Measurements from ENCODE around the gene CACNA1I. TPM values are rescaled to one million over a fixed set of nuclear protein-coding genes. Genes with fewer than 3 reads are reported as not detected.

Gene CACNA1I
- total RNA-seq, 1 donor from 2014 or later, result not detected

DNA sequence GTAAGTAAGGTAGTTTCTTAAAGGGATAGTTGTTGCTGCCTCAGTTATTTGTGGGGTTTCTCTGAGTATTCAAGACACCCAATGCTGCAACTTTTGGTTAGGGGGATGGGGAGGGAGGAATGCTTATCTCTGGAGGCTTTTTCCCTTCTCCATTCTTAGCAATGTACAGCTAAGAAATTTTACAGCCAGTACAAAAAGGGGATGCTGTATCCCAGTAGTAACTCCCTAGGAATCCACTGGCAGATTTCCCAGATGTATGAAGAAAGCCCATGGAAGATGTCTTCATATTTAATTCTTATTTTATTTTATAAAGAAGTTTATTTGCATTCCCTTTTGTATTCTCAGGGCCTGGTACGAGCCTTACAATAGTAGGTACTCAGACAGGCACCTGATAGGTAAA lies 168.2 kb downstream of the CACNA1I start:
- no peak for DNase-seq (ENCODE audit: low spot score in 2 of 2)
- Histone ChIP-seq H3K27me3 (no peaks in the 10 kb centered on the region), H3K9me3 (peaks cover 0 to 13% of the 10 kb centered on the region in 2 donors), H3K27ac (no peak overlapping the region), H3K4me3 (no peak overlapping the region), H3K36me3 (no peaks in the 10 kb centered on the region), H3K4me1 (no peaks in the 10 kb centered on the region)
- intact Hi-C loops (cut with DNase I), result no loop called here
- TF ChIP-seq, protein P1, sequence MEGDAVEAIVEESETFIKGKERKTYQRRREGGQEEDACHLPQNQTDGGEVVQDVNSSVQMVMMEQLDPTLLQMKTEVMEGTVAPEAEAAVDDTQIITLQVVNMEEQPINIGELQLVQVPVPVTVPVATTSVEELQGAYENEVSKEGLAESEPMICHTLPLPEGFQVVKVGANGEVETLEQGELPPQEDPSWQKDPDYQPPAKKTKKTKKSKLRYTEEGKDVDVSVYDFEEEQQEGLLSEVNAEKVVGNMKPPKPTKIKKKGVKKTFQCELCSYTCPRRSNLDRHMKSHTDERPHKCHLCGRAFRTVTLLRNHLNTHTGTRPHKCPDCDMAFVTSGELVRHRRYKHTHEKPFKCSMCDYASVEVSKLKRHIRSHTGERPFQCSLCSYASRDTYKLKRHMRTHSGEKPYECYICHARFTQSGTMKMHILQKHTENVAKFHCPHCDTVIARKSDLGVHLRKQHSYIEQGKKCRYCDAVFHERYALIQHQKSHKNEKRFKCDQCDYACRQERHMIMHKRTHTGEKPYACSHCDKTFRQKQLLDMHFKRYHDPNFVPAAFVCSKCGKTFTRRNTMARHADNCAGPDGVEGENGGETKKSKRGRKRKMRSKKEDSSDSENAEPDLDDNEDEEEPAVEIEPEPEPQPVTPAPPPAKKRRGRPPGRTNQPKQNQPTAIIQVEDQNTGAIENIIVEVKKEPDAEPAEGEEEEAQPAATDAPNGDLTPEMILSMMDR (IDR thresholded peaks at IDR 0.05), result no peak

Other genes with a start within 250 kb of the CACNA1I start
- 2.2 TPM for gene SYNGR1, start 220.8 kb upstream of the CACNA1I start, total RNA-seq
- gene TAB1, start 171.0 kb upstream of the CACNA1I start, total RNA-seq, result 42.9 TPM
- 9.8 TPM for gene MGAT3, start 113.7 kb upstream of the CACNA1I start, total RNA-seq
- gene MIEF1, start 68.5 kb upstream of the CACNA1I start, total RNA-seq, result 22.5 TPM
- gene ATF4, start 50.2 kb upstream of the CACNA1I start, total RNA-seq, result 173 TPM
- 218 TPM for gene RPS19BP1, start 38.0 kb upstream of the CACNA1I start, total RNA-seq

Measured in ascending aorta (tissue), 2 donors.